Heart left ventricle (tissue), 13 donors: ENCODE data around the gene ZNF638.

ENCODE experiments used
- CTCF ChIP-seq, 12 donors: fragments of 200-600 bp; sonication (generic) in 4 of 12; IDR thresholded peaks; one replicate each; pipeline versions ENCODE4 v1.5.0 to v1.8.0; 2018 to 2022; ENCODE audit warnings: antibody characterized with exemption in 12 of 12, mild to moderate bottlenecking in 5 of 12
- POLR2A ChIP-seq, 2 donors: fragments of 450-650 bp; IDR thresholded peaks; one replicate each; pipeline ENCODE4 v1.6.1; 2017; ENCODE audit warnings: antibody characterized with exemption in 2 of 2, mild to moderate bottlenecking in 2 of 2, moderate library complexity in 2 of 2
- donor health status: ischemic (EF 13 %, LVEDD 7.1; RV severe dilation, severe dysfunction).
- donor health status: DM: no; HTN: yes; CAD: no.
- donor health status: DM: no; HTN: no; CAD: no.
- donor health status: ischemic (EF 25% LVEDD 6.9; RV normal size, moderate dysfunction).
- donor health status: ischemic (EF 25% LVEDD 5.7; RV mildly dilated, moderate dysfunction).
- donor health status: ischemic (EF 35%, LVEDD 5.7; RV mildly dilated, moderate dysfunction).
- donor health status: nonischemic (EF 11% LVEDD 7.7; RV severe dilation, severe dysfunction).
- donor health status: DM: yes; HTN: yes; CAD: no.
- donor health status: PGD.
- donor health status: ischemic (EF 29% LVEDD 5.4; RV normal size, mild dysfunction).
- donor health status: nonischemic (EF 23%, LVEDD 6.1; RV moderate dilation, normal function).

GRCh38 chr2:71341645-71342044 lies 10.1 kb downstream of the ZNF638 start:
- TF ChIP-seq CTCF (IDR thresholded peaks at IDR 0.05): no peak
- no peak for TF ChIP-seq POLR2A (IDR thresholded peaks at IDR 0.05)
